Measurements from ENCODE around the gene GJB1.
"Not testable (repeated sequence)": the region's sequence is repeated elsewhere in the genome, so short reads cannot be mapped to it uniquely, and the experiment has no call there.

GJB1 gene

GRCh38 chrX:71268624-71269023, 45.6 kb downstream of the GJB1 start:
- not testable (repeated sequence) for DNase-seq

GRCh38 chrX:71269801-71270395, 46.9 kb downstream of the GJB1 start:
- no peak for DNase-seq

GRCh38 chrX:71272313-71272712, 49.3 kb downstream of the GJB1 start:
- not testable (repeated sequence) for DNase-seq

All from NCI-H748 treated with DMSO at 0.1 percent for 48 hours (cell line).